Natural killer cell (primary cell): ENCODE results near the gene COX19. TPM values are rescaled to one million over a fixed set of nuclear protein-coding genes. Genes with fewer than 3 reads are reported as not detected.

ENCODE experiments used
- ATAC-seq, 3 donors: fragments of 150-1000 bp in 2 of 3; fragments of 200-7000 bp in 1 of 3; cut with Tn5 transposase; 1 replicate in 1 of 3; 2 replicates in 2 of 3; pipeline ENCODE4 v1.10.0; 2021; ENCODE audit warnings: mild to moderate bottlenecking in 2 of 3, moderate library complexity in 2 of 3
- DNase-seq, 2 donors: peaks; one replicate each; pipeline versions ENCODE4 v3.0.0 to v3.0.0-alpha.2; 2013 to 2021; ENCODE audit warnings: mixed read lengths in 1 of 2
- H3K27ac ChIP-seq: one replicate; pipeline ENCODE4 v1.5.1; 2013; ENCODE audit warnings: mild to moderate bottlenecking, low read length
- H3K27me3 ChIP-seq: one replicate; pipeline ENCODE4 v1.6.1; 2013; ENCODE audit warnings: low read length; ENCODE audit not compliant: control insufficient read depth, insufficient read depth
- H3K36me3 ChIP-seq: one replicate; pipeline ENCODE4 v1.6.1; 2013; ENCODE audit warnings: low read length; ENCODE audit not compliant: control insufficient read depth, insufficient read depth
- H3K4me1 ChIP-seq: one replicate; pipeline ENCODE4 v1.6.1; 2013; ENCODE audit warnings: low read length; ENCODE audit not compliant: control insufficient read depth, insufficient read depth
- H3K4me3 ChIP-seq: one replicate; pipeline ENCODE4 v1.5.1; 2013; ENCODE audit warnings: low read length
- H3K9me3 ChIP-seq: one replicate; pipeline ENCODE4 v1.6.1; 2013; ENCODE audit warnings: low read length; ENCODE audit not compliant: control insufficient read depth, insufficient read depth
- H3K27ac Mint-ChIP-seq, 2 donors: one replicate each; pipeline ENCODE4 v1.8.0; 2022; ENCODE audit warnings: mild to moderate bottlenecking in 2 of 2, mixed read lengths in 2 of 2, moderate library complexity in 1 of 2
- H3K27me3 Mint-ChIP-seq, 2 donors: one replicate each; pipeline ENCODE4 v1.8.0; 2022; ENCODE audit warnings: low read depth in 2 of 2, mixed read lengths in 2 of 2
- H3K36me3 Mint-ChIP-seq: one replicate; pipeline ENCODE4 v1.8.0; 2022; ENCODE audit warnings: mixed read lengths
- H3K4me1 Mint-ChIP-seq, 2 donors: one replicate each; pipeline ENCODE4 v1.8.0; 2022; ENCODE audit warnings: mixed read lengths in 2 of 2
- H3K4me3 Mint-ChIP-seq: one replicate; pipeline ENCODE4 v1.8.0; 2022; ENCODE audit warnings: mild to moderate bottlenecking, moderate library complexity, mixed read lengths
- H3K9me3 Mint-ChIP-seq, 2 donors: one replicate each; pipeline ENCODE4 v1.8.0; 2022; ENCODE audit warnings: mixed read lengths in 2 of 2
- CTCF ChIP-seq: fragments of 200-600 bp; IDR thresholded peaks from one replicate; pipeline ENCODE4 v1.8.0; 2022; ENCODE audit warnings: antibody characterized with exemption
- WGBS: methylation state at CpG from one replicate; pipeline ENCODE4 v1.1.7; 2013; ENCODE audit warnings: missing lambda C conversion rate; ENCODE audit not compliant: insufficient coverage; 5-methylcytosine and 5-hydroxymethylcytosine counted together
- intact Hi-C: fragments of 100-400 bp; cut with micrococcal nuclease; formaldehyde crosslinking; loops from one replicate; pipeline ENCODE4 v1.14.2; 2022
- total RNA-seq, 4 donors: library from RNA; stranded (reverse); fragments of 120-200 nt in 1 of 4; gene quantifications; one replicate each; pipeline versions ENCODE4 v1.2.3 to v1.2.4, GENCODE V29; 2013 to 2022

The COX19 gene
- total RNA-seq, 3 donors from 2014 or later (not counting 1 experiment from before 2014, with no cell fraction given) = 33.6 to 38.3 (median 33.6) TPM

- Histone ChIP-seq H3K4me1 (peaks cover 41% of the 10 kb centered on the region), H3K27me3 (peaks cover 6% of the 10 kb centered on the region), H3K36me3 (no peaks in the 10 kb centered on the region), H3K27ac (no peak overlapping the region), H3K9me3 (no peaks in the 10 kb centered on the region), H3K4me3 (no peak overlapping the region)
- no peak for TF ChIP-seq CTCF
- 85% methylated on average over 20 of the region's 20 CpGs for WGBS
- Mint-ChIP-seq H3K27me3 (peaks cover 0 to 6% of the 10 kb centered on the region in 2 donors), H3K9me3 (no peaks in the 10 kb centered on the region), H3K27ac (no peak overlapping the region), H3K4me3 (no peak overlapping the region), H3K4me1 (peaks cover 0 to 9% of the 10 kb centered on the region in 2 donors), H3K36me3 (no peaks in the 10 kb centered on the region)
- ATAC-seq (no peak), DNase-seq (no peak)
- intact Hi-C loops = no loop called here
Measured at GRCh38 chr7:959271-959670, 16.1 kb downstream of the COX19 start.

- Mint-ChIP-seq H3K9me3 (no peaks in the 10 kb centered on the region), H3K4me1 (peaks cover 0 to 4% of the 10 kb centered on the region in 2 donors), H3K27me3 (peaks cover 0 to 3% of the 10 kb centered on the region in 2 donors), H3K4me3 (no peak overlapping the region), H3K36me3 (no peaks in the 10 kb centered on the region), H3K27ac (no peak overlapping the region)
- no peak for DNase-seq
- no peak for TF ChIP-seq CTCF
- intact Hi-C loops = no loop called here
- Histone ChIP-seq H3K27ac (no peak overlapping the region), H3K4me3 (no peak overlapping the region), H3K9me3 (no peaks in the 10 kb centered on the region), H3K36me3 (no peaks in the 10 kb centered on the region), H3K27me3 (peaks cover 2% of the 10 kb centered on the region), H3K4me1 (peaks cover 35% of the 10 kb centered on the region)
- ATAC-seq = no peak
- 89% methylated on average over 36 of the region's 36 CpGs for WGBS
Measured at GRCh38 chr7:958221-959200, 16.8 kb downstream of the COX19 start.

- no peaks in the 10 kb centered on the region for H3K9me3 Mint-ChIP-seq
Measured at GRCh38 chr7:957418-958220, 17.7 kb downstream of the COX19 start.

More at GRCh38 chr7:957418-958220, 17.7 kb downstream of the COX19 start:
- Histone ChIP-seq H3K27me3 (peaks cover 2% of the 10 kb centered on the region), H3K36me3 (no peaks in the 10 kb centered on the region), H3K27ac (no peak overlapping the region), H3K4me3 (no peak overlapping the region), H3K4me1 (peaks cover 35% of the 10 kb centered on the region), H3K9me3 (no peaks in the 10 kb centered on the region)
- intact Hi-C loops = no loop called here
- no peak for TF ChIP-seq CTCF
- no peak overlapping the region for H3K4me3 Mint-ChIP-seq
- peaks cover 0 to 3% of the 10 kb centered on the region in 2 donors for H3K27me3 Mint-ChIP-seq
- WGBS = 91% methylated on average over 31 of the region's 32 CpGs
- DNase-seq = no peak
- no peak overlapping the region for H3K27ac Mint-ChIP-seq
- no peaks in the 10 kb centered on the region for H3K36me3 Mint-ChIP-seq
- no peak for ATAC-seq
- H3K4me1 Mint-ChIP-seq = peaks cover under 1 to 2% of the 10 kb centered on the region in 2 donors
